ENCODE data around the gene ADAM22. TPM values are rescaled to one million over a fixed set of nuclear protein-coding genes. Genes with fewer than 3 reads are reported as not detected.

ADAM22 gene
- total and polyA plus RNA-seq, 7 donors, result under 0.01 to 3.5 (median 1.4) TPM

DNA sequence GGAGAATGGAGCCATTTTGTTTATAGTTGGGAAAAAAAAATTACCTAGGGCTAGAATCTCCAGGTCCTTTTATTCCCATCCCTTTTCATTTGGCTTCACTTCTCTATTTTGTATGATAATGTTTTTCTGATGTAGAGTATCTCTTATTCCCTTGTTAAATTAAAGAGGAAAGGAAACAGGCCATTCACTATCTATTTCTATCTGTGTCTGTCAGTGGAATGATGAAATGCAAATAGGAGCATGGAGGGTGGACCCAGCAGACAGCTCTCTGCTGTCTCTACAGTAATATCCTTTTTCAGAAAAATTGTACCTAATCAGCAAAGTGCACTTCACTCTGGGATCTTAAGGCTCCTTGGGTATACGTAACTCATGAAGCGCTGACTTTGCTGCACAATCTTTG, 149.8 kb downstream of the ADAM22 start:
- Histone ChIP-seq H3K4me1 (no peaks in the 10 kb centered on the region), H3K36me3 (no peaks in the 10 kb centered on the region), H3K27me3 (no peaks in the 10 kb centered on the region), H3K9me3 (no peaks in the 10 kb centered on the region), H3K4me3 (no peak overlapping the region), H3K27ac (no peak overlapping the region)
- DNase-seq, result no peak
- no peak for TF ChIP-seq POLR2AphosphoS5 (IDR thresholded peaks at IDR 0.05)
- TF ChIP-seq EP300 (IDR thresholded peaks at IDR 0.05), result no peak
- TF ChIP-seq, protein P1, sequence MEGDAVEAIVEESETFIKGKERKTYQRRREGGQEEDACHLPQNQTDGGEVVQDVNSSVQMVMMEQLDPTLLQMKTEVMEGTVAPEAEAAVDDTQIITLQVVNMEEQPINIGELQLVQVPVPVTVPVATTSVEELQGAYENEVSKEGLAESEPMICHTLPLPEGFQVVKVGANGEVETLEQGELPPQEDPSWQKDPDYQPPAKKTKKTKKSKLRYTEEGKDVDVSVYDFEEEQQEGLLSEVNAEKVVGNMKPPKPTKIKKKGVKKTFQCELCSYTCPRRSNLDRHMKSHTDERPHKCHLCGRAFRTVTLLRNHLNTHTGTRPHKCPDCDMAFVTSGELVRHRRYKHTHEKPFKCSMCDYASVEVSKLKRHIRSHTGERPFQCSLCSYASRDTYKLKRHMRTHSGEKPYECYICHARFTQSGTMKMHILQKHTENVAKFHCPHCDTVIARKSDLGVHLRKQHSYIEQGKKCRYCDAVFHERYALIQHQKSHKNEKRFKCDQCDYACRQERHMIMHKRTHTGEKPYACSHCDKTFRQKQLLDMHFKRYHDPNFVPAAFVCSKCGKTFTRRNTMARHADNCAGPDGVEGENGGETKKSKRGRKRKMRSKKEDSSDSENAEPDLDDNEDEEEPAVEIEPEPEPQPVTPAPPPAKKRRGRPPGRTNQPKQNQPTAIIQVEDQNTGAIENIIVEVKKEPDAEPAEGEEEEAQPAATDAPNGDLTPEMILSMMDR (IDR thresholded peaks at IDR 0.05), result no peak
- TF ChIP-seq POLR2A (IDR thresholded peaks at IDR 0.05), result no peak
- intact Hi-C loops (cut with DNase I), result no loop called here
- WGBS, 2 donors, result 50 to 74% methylated on average over 2 of the region's 2 CpGs

DNA sequence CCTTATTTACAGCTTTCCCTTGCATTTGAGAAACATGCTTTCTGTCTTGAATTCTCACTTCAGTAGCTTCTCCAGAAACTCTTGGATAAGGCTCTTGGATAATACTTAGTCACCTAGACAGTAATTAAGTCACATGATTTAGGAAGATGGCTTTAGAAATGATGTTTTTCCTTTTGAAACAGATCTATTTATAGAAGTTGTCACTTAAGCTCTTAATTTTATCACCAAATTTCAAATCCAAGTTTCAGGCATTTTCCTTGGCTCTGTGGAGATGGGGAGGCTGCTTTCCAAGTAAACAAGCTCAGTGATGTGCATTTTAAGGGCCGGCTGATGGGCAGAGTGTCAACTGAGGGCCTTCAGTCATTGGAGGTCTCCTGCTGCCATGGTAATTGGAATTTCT, 155.5 kb downstream of the ADAM22 start:
- H3K36me3 ChIP-seq, result no peaks in the 10 kb centered on the region
- 81 to 84% methylated on average over 1 of the region's 1 CpG for WGBS, 2 donors
- no peak overlapping the region for H3K4me3 ChIP-seq
- intact Hi-C loops (cut with DNase I), result no loop called here
- no peak for TF ChIP-seq POLR2AphosphoS5 (IDR thresholded peaks at IDR 0.05)
- TF ChIP-seq, protein P1 (IDR thresholded peaks at IDR 0.05), result no peak
- TF ChIP-seq POLR2A (IDR thresholded peaks at IDR 0.05), result no peak
- TF ChIP-seq EP300 (IDR thresholded peaks at IDR 0.05), result no peak
- H3K4me1 ChIP-seq, result peaks cover 0 to 6% (median 2%) of the 10 kb centered on the region in 4 donors
- H3K9me3 ChIP-seq, result no peaks in the 10 kb centered on the region
- no peak overlapping the region for H3K27ac ChIP-seq
- no peak for DNase-seq
- no peaks in the 10 kb centered on the region for H3K27me3 ChIP-seq

DNA sequence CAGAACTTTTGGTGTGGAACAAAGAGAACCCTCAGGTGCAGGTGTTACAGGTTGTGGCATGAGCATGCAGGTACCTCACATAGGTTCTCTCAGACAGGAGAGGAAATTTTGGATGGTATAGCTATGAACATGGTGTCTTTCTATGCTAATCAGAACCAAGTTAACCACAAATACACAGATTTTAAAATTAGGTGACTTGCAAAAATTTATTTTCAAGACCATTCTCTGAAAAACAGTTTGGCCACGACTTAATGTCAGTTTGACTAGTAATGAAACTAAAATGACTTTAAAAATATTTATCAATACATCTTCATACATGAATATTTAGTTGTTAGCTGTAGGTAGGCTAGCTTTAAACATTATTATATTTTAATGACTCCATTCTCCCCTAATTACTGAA, 156.2 kb downstream of the ADAM22 start:
- Histone ChIP-seq H3K4me1 (peaks cover 0 to 6% (median 2%) of the 10 kb centered on the region in 4 donors), H3K4me3 (no peak overlapping the region), H3K36me3 (no peaks in the 10 kb centered on the region), H3K27ac (no peak overlapping the region), H3K9me3 (no peaks in the 10 kb centered on the region), H3K27me3 (no peaks in the 10 kb centered on the region)
- intact Hi-C loops (cut with DNase I), result no loop called here
- 65 to 84% methylated on average over 1 of the region's 1 CpG for whole genome bisulfite sequencing, 2 donors
- DNase-seq, result no peak
- TF ChIP-seq POLR2AphosphoS5 (IDR thresholded peaks at IDR 0.05), result no peak
- TF ChIP-seq EP300 (IDR thresholded peaks at IDR 0.05), result no peak
- TF ChIP-seq, protein P1 (IDR thresholded peaks at IDR 0.05), result no peak
- TF ChIP-seq POLR2A (IDR thresholded peaks at IDR 0.05), result no peak

DNA sequence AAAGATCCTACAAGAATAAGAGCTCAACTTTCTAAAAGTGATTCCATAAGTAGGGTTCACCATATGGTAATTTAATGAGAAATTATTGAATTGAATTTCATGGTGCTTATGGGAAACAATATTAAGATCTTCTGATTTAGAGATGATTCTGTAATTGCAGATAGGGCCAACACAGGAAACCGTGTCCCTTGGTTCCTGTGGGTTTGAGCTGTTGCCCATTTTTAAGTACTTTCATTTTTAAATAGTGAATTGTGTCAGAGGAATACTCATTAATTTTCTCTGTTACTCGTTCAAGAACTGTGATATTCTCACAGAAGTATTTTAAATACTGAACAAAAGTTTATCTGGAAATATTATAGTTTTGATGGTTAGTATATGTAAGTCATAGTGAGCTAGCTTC, 156.6 kb downstream of the ADAM22 start:
- TF ChIP-seq POLR2AphosphoS5 (IDR thresholded peaks at IDR 0.05) (no peak), POLR2A (IDR thresholded peaks at IDR 0.05) (no peak), EP300 (IDR thresholded peaks at IDR 0.05) (no peak)
- TF ChIP-seq, protein P1 (IDR thresholded peaks at IDR 0.05), result no peak
- no peaks in the 10 kb centered on the region for H3K36me3 ChIP-seq
- H3K4me3 ChIP-seq, result no peak overlapping the region
- intact Hi-C loops (cut with DNase I), result no loop called here
- peaks cover 0 to 6% (median 2%) of the 10 kb centered on the region in 4 donors for H3K4me1 ChIP-seq
- no peaks in the 10 kb centered on the region for H3K27me3 ChIP-seq
- H3K9me3 ChIP-seq, result no peaks in the 10 kb centered on the region
- no peak overlapping the region for H3K27ac ChIP-seq
- DNase-seq, result no peak
- WGBS, 2 donors, result 25 to 71% methylated on average over 2 of the region's 2 CpGs

DNA sequence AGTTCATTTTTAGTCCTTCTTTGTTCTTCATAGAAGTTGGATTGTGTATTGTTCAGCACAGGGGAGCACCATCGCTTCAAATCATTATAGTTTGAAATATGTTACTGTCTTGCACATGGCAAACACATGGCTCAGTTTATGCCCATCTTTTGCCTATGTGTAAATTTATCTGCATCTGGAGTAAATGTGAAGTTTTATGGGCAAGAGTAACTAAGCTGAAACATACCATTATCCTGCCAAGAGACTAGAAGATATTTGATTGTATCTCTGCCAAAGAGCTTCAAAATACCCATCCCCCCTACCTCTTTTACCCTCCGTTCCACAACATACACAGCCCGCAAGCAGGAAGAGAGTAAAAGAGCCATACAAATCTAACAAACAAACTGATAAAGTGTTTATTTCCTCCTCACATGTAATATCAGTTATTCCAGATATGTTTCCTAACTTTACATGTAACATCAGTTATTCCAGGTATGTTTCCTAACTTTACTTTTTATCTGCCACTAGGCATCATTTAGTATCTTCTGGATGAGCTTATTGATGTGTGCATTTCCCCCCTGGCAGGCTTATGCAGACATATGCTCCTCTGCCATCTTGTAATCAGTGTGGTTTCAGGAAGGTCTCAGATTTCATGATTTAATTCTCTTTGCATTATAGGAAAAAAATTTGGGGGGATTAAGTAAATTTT, 158.1 kb downstream of the ADAM22 start:
- TF ChIP-seq EP300 (IDR thresholded peaks at IDR 0.05) (no peak), POLR2A (IDR thresholded peaks at IDR 0.05) (no peak), POLR2AphosphoS5 (IDR thresholded peaks at IDR 0.05) (no peak)
- TF ChIP-seq, protein P1 (IDR thresholded peaks at IDR 0.05), result no peak
- no peaks in the 10 kb centered on the region for H3K9me3 ChIP-seq
- no peak overlapping the region for H3K27ac ChIP-seq
- H3K4me1 ChIP-seq, result peaks cover 0 to 6% (median 2%) of the 10 kb centered on the region in 4 donors
- 90 to 93% methylated on average over 3 of the region's 3 CpGs for whole genome bisulfite sequencing, 2 donors
- DNase-seq, result no peak
- intact Hi-C loops (cut with DNase I), result no loop called here
- no peaks in the 10 kb centered on the region for H3K36me3 ChIP-seq
- no peaks in the 10 kb centered on the region for H3K27me3 ChIP-seq
- H3K4me3 ChIP-seq, result no peak overlapping the region
